ENCODE data around the gene NELFCD. TPM values are rescaled to one million over a fixed set of nuclear protein-coding genes. Genes with fewer than 3 reads are reported as not detected.
"Not testable (repeated sequence)": the region's sequence is repeated elsewhere in the genome, so short reads cannot be mapped to it uniquely, and the experiment has no call there.

The NELFCD gene
- total RNA-seq, 1 donor from 2014 or later, result 112 TPM

DNA sequence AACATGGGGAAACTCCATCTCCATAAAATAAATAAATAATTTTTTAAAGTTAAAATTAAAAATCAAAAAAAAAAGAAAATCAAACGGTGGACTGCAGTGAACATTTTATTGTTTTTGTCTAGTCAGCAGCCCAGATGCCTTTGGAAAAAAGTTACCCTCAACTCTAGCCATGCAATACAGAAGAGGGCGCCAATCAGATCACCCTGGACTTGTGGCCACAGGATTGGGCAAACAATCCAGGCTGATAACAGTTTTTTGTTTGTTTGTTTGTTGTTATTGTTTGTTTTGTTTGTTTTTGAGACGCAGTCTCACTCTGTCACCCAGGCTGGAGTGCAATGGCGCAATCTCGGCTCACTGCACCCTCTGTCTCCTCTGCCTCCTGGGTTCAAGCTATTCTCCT is 30.5 kb upstream of the NELFCD start:
- TF ChIP-seq CTCF (IDR thresholded peaks at IDR 0.05; ENCODE audit: partially characterized antibody, unreplicated experiment), result no peak
- no peak for DNase-seq
- Mint-ChIP-seq H3K4me1 (ENCODE audit: low read depth, unreplicated experiment) (no peaks in the 10 kb centered on the region), H3K9me3 (ENCODE audit: unreplicated experiment) (no peaks in the 10 kb centered on the region), H3K27me3 (ENCODE audit: unreplicated experiment) (peaks cover 4% of the 10 kb centered on the region), H3K4me3 (ENCODE audit: unreplicated experiment) (no peak overlapping the region), H3K36me3 (ENCODE audit: unreplicated experiment) (no peaks in the 10 kb centered on the region), H3K27ac (ENCODE audit: unreplicated experiment) (no peak overlapping the region)

- H3K36me3 Mint-ChIP-seq (ENCODE audit: unreplicated experiment), result no peaks in the 10 kb centered on the region
- H3K27ac Mint-ChIP-seq (ENCODE audit: unreplicated experiment), result no peak overlapping the region
- H3K27me3 Mint-ChIP-seq (ENCODE audit: unreplicated experiment), result peaks cover 4% of the 10 kb centered on the region
- H3K9me3 Mint-ChIP-seq (ENCODE audit: unreplicated experiment), result no peaks in the 10 kb centered on the region
- no peak for DNase-seq
- TF ChIP-seq CTCF (IDR thresholded peaks at IDR 0.05; ENCODE audit: partially characterized antibody, unreplicated experiment), result no peak
- H3K4me1 Mint-ChIP-seq (ENCODE audit: low read depth, unreplicated experiment), result no peaks in the 10 kb centered on the region
- H3K4me3 Mint-ChIP-seq (ENCODE audit: unreplicated experiment), result no peak overlapping the region
These were observed 28.0 kb upstream of the NELFCD start for GRCh38 chr20:58953050-58953449.

- Mint-ChIP-seq H3K27ac (ENCODE audit: unreplicated experiment) (no peak overlapping the region), H3K4me3 (ENCODE audit: unreplicated experiment) (no peak overlapping the region), H3K27me3 (ENCODE audit: unreplicated experiment) (peaks cover 2% of the 10 kb centered on the region), H3K9me3 (ENCODE audit: unreplicated experiment) (no peaks in the 10 kb centered on the region), H3K36me3 (ENCODE audit: unreplicated experiment) (no peaks in the 10 kb centered on the region), H3K4me1 (ENCODE audit: low read depth, unreplicated experiment) (no peaks in the 10 kb centered on the region)
- TF ChIP-seq CTCF (IDR thresholded peaks at IDR 0.05; ENCODE audit: partially characterized antibody, unreplicated experiment), result no peak
- DNase-seq, result no peak
These were observed 25.0 kb upstream of the NELFCD start for GRCh38 chr20:58956078-58956477.

DNA sequence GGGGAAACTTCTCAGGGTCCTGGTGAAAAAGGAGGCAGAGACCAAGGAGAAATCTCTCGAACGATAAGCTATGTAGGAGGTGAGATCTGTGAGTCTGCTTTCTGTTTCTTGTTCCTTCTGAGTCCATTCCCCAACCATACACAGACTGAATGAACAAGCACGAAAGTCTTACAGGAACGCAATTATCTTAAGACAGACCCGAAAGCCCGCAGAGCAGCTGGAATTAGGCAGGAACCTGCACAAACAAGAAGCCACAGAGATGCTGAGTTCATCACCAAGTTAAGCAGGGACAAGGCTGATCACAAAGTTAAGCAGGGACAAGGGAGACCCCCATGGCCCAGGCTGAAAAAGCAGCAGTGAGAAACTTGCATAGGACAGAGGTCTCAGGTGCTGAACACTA is 21.4 kb upstream of the NELFCD start:
- Mint-ChIP-seq H3K27ac (ENCODE audit: unreplicated experiment) (no peak overlapping the region), H3K4me1 (ENCODE audit: low read depth, unreplicated experiment) (no peaks in the 10 kb centered on the region), H3K27me3 (ENCODE audit: unreplicated experiment) (peaks cover under 1% of the 10 kb centered on the region), H3K9me3 (ENCODE audit: unreplicated experiment) (no peaks in the 10 kb centered on the region), H3K36me3 (ENCODE audit: unreplicated experiment) (peaks cover 12% of the 10 kb centered on the region), H3K4me3 (ENCODE audit: unreplicated experiment) (no peak overlapping the region)
- DNase-seq, result no peak
- TF ChIP-seq CTCF (IDR thresholded peaks at IDR 0.05; ENCODE audit: partially characterized antibody, unreplicated experiment), result no peak

- Mint-ChIP-seq H3K4me1 (ENCODE audit: low read depth, unreplicated experiment) (no peaks in the 10 kb centered on the region), H3K36me3 (ENCODE audit: unreplicated experiment) (peaks cover 15% of the 10 kb centered on the region), H3K4me3 (ENCODE audit: unreplicated experiment) (no peak overlapping the region), H3K9me3 (ENCODE audit: unreplicated experiment) (peaks cover 2% of the 10 kb centered on the region), H3K27me3 (ENCODE audit: unreplicated experiment) (no peaks in the 10 kb centered on the region), H3K27ac (ENCODE audit: unreplicated experiment) (no peak overlapping the region)
- no peak for DNase-seq
- TF ChIP-seq CTCF (IDR thresholded peaks at IDR 0.05; ENCODE audit: partially characterized antibody, unreplicated experiment), result no peak
These were observed 17.9 kb upstream of the NELFCD start for GRCh38 chr20:58963060-58963584.

GRCh38 chr20:58963922-58964321 is 17.1 kb upstream of the NELFCD start:
- H3K9me3 Mint-ChIP-seq (ENCODE audit: unreplicated experiment); H3K27me3 Mint-ChIP-seq (ENCODE audit: unreplicated experiment); H3K4me1 Mint-ChIP-seq (ENCODE audit: low read depth, unreplicated experiment); H3K4me3 Mint-ChIP-seq (ENCODE audit: unreplicated experiment); H3K27ac Mint-ChIP-seq (ENCODE audit: unreplicated experiment); DNase-seq: not testable (repeated sequence)
- H3K36me3 Mint-ChIP-seq (ENCODE audit: unreplicated experiment), result peaks cover 15% of the 10 kb centered on the region

Measured in glutamatergic neuron (in vitro differentiated cells).